GM12892 (cell line): ENCODE results near the gene SV2B.

Experiments used
- POLR2A ChIP-seq: IDR thresholded peaks from 2 replicates; pipeline ENCODE4 v1.6.1; 2011; ENCODE audit warnings: low read depth, low read length, control low read depth
- POLR2AphosphoS5 ChIP-seq: IDR thresholded peaks from 2 replicates; pipeline ENCODE4 v1.6.1; 2011; ENCODE audit warnings: low read depth, low read length, control low read depth
- TAF1 ChIP-seq: IDR thresholded peaks from 2 replicates; pipeline ENCODE4 v1.6.1; 2011; ENCODE audit warnings: low read depth, mild to moderate bottlenecking, control low read depth, low read length, borderline replicate concordance

DNA sequence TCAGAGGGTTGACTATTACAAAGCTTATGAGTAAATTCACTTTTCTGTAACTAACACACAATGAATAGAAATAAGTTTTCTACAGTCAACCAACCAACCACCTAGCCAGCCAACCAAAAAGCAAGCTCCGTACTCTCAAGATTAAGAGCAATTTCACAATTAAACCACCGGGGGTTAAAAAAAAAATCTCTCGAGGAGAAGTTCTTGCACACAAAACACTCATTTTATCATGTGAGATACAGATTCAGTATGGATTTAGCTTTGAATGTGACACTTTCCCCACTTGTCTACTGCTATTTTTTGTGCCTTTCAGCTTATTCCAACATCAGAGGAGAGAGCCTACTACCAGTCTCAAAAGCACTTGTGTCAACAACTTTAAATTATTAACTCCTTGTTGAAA lies 135.3 kb downstream of the SV2B start:
- TF ChIP-seq POLR2AphosphoS5 (no peak), POLR2A (no peak), TAF1 (no peak)
